GM19099 (cell line): Measurements from ENCODE around the gene ADGRB2.

Experiments
- POLR2A ChIP-seq: IDR thresholded peaks from 3 replicates; pipeline ENCODE4 v1.6.1; 2011; ENCODE audit warnings: low read depth; ENCODE audit not compliant: insufficient read length; ENCODE audit errors: extremely low read depth

Gene ADGRB2

DNA sequence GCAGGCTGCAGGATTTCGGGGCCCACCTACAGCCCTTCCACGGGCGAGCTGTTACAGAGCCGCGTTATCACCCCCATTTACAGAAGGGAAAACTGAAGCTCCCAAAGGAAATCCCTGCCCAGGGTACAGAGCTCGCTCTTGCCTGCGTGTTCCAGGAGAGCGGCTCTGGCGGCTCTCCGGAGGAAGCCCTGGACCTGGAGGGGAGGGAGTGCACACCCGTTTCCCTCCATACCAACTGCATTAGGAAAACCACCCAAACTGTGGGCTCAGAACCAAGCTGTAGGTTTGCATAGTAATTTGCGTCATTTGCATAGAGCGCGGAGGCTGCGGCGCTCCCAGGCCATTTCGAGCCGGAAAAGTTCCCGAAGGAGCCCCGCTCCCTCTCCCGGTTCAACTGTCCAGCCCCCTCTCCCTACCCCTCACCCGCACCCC, 24.7 kb upstream of the ADGRB2 start:
- no peak for TF ChIP-seq POLR2A

DNA sequence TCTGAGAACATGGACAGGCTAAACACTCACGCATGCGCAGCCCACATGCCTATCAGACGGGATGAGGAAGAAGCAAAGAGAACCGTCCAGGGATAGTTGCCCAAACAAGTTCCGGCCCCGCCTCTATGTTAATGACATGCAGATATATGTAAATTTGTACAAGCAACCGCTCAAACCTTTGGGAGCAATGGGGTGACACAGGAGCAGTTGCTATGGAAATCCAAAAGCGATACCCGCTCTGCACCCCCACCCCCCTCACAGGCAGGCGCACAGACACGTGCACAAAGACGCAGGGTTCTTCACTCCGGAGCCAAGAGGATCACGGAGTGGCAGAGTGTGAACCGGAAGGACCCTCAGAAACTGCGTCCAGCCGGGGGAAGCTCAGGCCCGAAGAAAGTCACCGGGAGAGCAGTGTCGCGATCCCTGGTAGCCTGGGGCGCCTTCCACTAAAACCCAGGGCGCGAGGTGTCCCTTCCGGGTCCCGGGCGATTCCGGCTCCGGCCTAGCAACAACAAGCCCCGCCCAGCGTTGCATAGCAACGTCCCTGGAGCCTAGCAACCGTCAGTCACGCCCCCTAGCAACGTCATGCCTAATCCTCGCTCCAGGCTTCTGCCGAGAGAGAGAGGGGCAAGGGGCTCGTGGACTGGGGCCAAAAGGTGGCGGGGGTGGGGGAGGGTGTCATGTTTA, 24.1 kb upstream of the ADGRB2 start:
- peak; percentile 56 for TF ChIP-seq POLR2A

DNA sequence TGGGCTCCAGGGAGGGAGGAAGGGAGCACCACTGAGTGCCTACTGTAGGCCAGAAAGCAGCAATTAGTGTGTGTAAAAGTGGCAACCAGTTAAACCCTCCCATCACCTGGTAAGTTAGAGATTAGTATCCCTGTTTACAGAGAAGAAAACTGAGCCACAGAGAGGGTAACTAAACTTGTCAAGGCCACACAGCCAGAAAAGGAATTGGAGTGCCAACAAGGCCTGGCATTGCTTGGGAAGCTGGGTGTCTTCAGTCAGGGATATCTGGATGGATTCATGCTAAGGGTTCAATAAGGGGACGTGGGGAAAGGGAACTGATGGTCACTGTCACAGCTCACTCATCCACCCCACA, 23.6 kb upstream of the ADGRB2 start:
- TF ChIP-seq POLR2A = no peak

DNA sequence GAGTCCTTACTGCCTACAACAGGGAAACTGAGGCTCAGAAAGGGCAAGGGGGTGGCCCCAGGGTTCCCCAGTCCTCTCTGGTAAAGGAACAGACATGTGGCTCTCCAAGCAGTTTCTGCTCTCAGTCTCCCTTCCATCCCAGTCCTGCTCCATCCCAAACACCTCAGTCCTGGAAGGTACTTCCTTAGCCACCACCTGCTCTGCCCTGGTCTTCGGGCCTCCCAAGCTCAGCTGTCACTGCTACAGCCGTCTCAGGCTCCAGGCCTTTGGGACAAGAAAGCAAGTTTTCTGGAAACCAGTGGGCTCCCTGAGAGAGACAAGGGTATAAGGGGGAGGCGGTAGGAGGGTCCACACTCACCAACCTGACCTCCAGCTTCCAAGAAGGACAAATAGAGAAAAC, 23.1 kb upstream of the ADGRB2 start:
- TF ChIP-seq POLR2A = no peak

DNA sequence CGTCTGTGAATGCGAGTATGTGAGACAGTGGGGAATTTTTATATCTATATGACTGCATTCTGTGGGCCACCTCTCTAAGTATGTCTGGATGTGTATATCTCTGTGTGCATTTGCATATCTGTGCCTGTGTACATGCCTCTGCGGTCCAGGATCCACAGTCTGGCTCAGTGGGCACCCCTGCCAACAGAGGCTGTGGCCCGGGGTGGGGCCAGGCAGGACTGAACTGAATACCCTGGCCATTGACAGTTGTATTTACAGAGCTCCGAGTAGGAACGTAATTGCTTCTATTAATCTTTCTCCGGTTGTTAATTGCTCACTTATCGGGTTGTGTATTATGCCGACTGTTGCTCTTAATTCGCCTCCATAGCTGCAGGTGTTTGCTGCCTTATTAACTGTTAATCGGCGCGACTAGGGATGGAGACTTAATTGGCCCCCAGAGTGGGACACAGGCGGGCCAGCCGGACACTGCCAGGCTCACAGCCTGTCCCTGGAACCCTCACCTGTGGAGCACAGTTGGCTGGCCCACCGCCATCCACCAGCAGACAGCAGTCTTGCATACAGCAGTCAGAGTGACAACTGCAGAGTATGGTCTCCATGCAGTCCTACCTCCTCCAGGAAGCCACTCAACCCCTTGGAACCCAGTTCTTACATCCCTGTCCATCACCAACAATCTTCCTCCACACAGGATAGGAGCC, 22.4 kb upstream of the ADGRB2 start:
- no peak for TF ChIP-seq POLR2A

DNA sequence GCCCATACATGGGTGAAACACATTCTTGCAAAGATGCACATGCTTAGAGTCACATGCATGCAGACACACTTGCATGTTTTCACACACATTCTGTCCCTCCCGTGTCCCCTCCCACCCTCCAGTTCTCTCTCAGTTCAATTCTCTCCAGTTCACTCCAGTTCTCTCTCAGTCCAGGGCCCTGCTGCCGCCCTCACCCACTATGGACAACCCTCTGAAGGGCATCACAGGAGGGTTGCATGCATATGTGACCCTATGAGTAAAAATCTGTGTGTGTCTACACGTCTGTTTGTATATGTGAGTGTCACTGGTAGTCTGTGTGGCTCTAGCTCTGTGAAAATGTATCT, 21.8 kb upstream of the ADGRB2 start:
- TF ChIP-seq POLR2A = no peak

DNA sequence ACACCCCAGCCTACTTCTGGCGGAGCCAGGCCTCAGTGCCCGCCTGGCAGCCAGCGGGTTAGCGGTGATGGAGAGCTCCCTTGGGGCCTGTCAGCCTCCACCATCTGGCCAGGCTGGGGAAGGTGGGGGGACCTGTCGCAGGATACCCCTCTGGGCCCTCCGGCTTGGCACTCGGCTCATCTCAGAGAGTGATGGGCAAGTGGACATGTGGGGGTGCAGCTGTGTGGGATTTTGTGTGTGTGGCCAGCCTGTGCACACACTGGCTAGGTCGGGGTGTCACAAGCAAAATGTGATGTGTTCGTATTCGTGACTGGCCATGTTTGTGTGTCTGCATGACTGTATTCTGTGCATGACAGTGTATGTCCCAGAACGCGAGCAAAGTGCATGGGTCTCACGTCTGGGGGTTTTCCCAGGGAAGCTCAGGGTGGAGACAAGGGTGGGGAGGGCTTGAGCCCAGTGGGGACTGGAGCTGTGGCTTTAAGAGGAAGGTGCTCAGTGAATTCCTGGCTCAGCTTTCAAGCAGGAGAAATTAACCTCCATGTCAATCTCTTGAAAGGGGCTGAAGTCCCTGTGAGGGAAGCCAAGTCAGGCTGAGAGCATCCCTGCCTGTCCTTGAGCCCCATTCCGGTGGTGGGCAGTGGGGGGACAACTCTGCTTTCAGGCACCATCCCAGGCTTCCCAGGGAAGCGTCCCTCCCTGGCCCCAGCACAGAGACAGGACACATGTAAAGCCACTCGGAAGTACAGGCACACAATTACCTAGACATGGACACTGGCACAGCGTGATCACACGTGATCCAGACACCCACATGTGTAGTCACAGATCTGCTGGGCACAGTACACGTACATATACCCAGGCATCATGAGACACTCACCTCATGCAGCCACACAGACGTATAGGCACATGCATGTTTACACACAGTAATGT, 21.1 kb upstream of the ADGRB2 start:
- no peak for TF ChIP-seq POLR2A

DNA sequence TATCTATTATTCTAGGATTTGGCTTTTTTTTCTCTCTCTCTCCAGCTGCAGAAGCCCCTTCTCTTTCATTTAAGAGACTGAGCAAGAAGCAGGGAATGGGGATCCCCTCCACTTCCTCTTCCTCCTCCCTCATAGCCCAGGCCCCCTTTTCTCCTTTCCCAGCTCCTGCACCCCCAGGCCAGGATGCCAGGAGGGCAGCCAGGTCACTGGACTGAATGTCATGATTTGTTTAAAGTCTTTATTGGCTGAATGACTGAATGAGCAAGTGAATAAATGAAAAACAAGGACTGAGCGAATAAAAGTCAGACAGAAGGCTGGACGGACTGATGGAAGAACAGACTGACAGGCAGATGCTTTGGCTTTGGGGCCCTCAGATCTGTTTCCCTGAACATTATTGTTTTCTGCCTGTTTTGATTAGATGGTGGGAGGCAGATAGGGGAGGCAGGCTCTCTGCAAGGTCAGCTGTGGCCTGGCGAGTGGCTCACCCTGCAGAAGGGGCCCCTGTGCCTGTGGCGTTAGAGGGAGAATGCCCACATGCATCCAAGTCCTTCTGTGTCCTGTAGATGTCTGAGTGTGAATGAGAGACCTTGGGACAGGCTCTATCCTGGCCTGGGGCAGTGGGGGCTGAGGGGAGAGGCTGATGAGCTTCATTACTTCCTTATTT, 20.3 kb upstream of the ADGRB2 start:
- no peak for TF ChIP-seq POLR2A

DNA sequence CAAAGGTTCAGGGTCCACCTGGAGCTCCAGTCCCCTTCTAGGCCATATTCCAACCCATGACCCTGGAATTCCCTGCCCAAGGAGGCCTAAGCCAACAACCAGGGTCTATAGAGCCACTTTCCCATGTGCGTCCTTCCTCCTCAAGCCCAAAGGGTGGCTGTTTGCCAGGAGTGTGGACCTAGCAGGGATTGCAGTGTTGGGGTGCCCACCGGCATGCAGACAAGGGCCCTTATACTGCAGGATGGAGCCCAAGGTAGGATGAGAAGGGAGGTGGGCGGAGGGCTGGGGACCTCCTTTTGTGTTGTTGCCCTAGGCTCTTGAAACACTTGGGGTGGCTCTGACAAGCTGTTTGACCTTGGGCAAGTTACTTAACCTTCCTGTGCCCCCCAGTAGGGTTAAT, 19.7 kb upstream of the ADGRB2 start:
- no peak for TF ChIP-seq POLR2A

DNA sequence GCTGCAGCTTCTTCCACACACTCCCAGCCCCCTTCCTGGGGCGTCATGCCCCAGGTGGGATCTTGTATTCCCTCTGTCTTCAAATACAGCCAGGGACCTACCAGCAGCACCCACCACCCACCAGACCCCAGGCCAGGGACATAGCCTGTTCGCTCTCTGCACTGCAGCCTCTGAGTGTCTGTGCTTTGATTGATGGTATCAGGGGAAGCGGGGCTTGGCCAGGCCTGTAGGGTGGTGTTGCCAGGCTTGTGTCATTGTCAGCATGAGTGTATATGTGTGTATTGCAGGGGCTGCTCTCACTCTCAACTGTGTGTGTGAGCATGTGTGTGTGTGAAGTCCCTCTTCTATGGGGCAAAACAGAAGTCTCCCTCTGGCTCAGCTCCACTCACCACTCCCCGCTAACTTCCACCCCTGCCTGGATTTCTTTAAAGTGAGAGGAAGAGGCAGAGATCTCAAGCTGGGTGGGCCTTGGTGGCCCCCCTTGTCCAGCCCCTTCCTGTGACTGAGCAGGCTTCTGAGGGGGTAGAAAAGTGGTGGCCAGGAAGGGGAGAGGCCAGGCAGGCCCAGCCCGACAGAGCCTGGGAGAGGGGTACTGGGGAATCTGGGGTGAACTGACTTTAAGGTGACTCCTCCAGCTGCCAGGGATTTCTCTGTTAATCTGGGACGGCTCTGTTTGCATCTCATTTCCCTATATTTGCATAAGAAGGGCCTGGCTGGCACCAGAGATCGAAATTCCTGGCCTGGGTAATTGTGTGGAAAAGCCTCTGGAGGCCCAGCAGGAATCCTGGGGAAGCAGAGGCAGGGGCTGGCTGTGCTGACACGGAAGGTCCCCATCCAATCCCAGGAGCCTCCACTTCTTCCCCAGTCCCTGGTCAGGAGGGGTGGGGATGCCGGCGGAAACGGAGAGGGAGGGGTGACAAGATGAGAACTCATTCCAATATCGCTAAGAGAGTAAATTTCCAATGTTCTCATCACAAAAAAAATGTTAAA, 18.6 kb upstream of the ADGRB2 start:
- no peak for TF ChIP-seq POLR2A

DNA sequence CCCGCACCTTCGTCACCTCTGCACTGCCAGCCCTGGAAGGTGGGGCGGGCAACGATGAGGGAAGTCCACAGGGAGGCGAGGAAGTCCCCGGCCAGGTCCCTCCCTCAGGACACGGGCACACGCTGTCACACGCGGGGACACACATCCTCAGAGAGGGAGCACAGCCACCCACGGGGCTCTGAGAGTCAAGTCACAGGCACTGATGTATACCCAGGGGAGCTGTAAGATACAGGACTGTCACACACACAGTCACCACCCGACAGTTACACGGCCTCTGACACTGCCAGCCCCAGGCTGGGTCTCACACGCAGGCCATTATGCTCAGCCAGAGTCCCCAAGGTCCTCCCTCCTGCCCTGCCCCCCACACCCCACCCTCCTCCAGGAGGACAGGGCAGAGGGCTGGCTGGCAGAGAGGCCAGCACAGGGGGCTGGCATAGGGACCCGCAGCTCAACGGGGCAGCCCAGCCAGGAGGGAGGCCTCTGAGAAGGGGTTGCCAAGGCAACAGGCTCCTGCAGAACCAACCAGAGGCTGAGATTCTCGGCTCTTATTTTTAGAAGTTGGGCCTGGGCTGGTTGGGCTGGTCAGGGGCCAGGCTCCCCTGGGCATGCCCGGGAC, 17.7 kb upstream of the ADGRB2 start:
- TF ChIP-seq POLR2A = no peak

DNA sequence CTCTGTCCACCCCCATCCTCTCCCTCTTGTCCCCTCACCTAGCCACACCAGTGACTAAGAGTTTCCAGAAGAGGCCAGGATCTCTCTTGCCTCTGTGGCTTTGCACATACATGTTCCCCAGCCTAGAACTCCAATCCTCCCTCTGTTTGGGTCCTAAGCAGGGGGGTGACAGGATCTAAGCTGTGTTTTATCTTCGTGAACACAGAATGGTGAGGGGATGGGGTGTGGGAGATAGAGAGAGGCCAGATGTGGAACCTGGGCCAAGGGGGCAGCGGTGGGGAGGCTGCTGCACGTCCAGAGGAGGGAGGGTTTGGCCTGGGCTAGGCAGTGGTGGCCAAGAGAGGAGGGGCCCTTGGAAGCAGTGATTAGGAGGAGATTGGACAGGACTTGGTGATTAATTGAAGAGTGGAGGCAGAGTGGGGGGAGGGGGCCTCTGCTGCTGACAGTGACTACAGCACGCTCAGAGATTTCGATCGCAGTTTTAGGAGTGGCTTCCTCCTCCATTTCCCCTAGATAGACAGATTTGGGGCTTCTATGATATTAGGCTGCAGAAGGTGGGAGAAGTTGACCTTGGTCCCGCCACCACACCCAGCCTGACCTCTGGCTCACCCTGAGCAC, 17.1 kb upstream of the ADGRB2 start:
- no peak for TF ChIP-seq POLR2A

DNA sequence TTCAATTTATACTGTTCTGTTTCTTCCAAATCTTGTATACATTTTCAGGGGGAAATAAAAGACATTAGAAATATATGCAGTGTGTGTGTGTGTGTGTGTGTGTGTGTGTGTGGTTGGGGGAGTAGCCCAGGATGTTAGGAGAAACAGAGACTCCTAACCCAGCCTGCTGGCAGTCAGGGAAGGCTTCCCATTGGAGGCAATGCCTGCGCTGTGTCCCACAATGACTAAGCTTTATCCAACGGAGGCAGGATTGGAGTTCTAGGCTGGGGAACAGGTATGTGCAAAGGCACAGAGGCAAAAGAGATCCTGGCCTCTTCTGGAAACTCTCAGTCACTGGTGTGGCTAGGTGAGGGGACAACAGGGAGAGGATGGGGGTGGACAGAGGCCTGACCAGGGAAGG, 16.5 kb upstream of the ADGRB2 start:
- TF ChIP-seq POLR2A = no peak
